Muscle of leg (tissue), 11 donors: ENCODE data around the gene TMEM14C. TPM values are rescaled to one million over a fixed set of nuclear protein-coding genes. Genes with fewer than 3 reads are reported as not detected.

Source experiments
- DNase-seq: peaks from one replicate; pipeline ENCODE4 v3.0.0; 2013
- H3K27ac ChIP-seq: one replicate; pipeline ENCODE4 v1.5.1; 2013; ENCODE audit warnings: mild to moderate bottlenecking, low read length, control low read depth
- H3K27me3 ChIP-seq: one replicate; pipeline ENCODE4 v1.6.1; 2013; ENCODE audit warnings: low read length; ENCODE audit not compliant: control insufficient read depth, insufficient read depth
- H3K36me3 ChIP-seq: one replicate; pipeline ENCODE4 v1.6.1; 2013; ENCODE audit warnings: low read length; ENCODE audit not compliant: control insufficient read depth, insufficient read depth
- H3K4me1 ChIP-seq: one replicate; pipeline ENCODE4 v1.6.1; 2013; ENCODE audit warnings: low read length; ENCODE audit not compliant: control insufficient read depth, insufficient read depth
- H3K4me3 ChIP-seq: one replicate; pipeline ENCODE4 v1.5.1; 2013; ENCODE audit warnings: low read length, control low read depth
- H3K9me3 ChIP-seq: replicated peaks from 2 replicates; pipeline ENCODE4 v1.6.1; 2013; ENCODE audit warnings: low read depth, low read length; ENCODE audit not compliant: control insufficient read depth
- WGBS: methylation state at CpG from one replicate; pipeline ENCODE4 v1.1.5; 2013; ENCODE audit warnings: missing lambda C conversion rate; ENCODE audit not compliant: insufficient coverage; 5-methylcytosine and 5-hydroxymethylcytosine counted together
- polyA plus RNA-seq, 8 donors: library from polyadenylated mRNA; unstranded; fragments of 120-200 nt; gene quantifications; one replicate each; pipeline versions ENCODE4 v1.2.1 to v1.2.3, GENCODE V29; 2013; ENCODE audit warnings: inconsistent platforms in 1 of 8, low replicate concordance in 1 of 8; ENCODE audit not compliant: insufficient read length in 8 of 8, insufficient read depth in 1 of 8
- total RNA-seq: library from RNA; stranded (reverse); fragments of 120-200 nt; gene quantifications from one replicate; pipeline ENCODE4 v1.2.4, GENCODE V29; 2013

Gene TMEM14C
- total and polyA plus RNA-seq, 9 donors: 97.0 to 117 (median 103) TPM

DNA sequence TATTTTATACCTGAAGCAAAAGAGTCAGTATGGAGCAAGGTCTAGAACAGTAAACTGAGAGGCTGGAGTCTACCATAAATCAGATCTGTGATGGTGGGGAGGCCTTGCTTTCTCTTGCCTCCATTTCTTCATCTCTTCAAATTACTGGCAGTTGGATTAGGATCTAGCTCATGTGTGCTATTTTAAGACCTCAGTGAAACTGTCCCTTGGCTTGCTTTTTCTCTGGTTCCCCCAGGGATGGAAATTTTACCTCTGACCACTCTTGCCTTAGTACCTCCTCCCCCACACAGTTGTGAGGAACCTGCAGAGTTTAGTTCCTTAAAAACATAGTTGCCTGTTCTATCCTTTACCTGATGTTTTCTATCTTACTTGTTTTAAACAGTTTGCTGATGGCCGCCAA lies 33.2 kb downstream of the TMEM14C start:
- Histone ChIP-seq H3K4me3 (no peak overlapping the region), H3K4me1 (no peaks in the 10 kb centered on the region), H3K27me3 (no peaks in the 10 kb centered on the region), H3K36me3 (peaks cover 55% of the 10 kb centered on the region), H3K27ac (no peak overlapping the region), H3K9me3 (no peaks in the 10 kb centered on the region)
- no CpG with 5 or more reads among the region's 1 CpG for WGBS
- DNase-seq: no peak

DNA sequence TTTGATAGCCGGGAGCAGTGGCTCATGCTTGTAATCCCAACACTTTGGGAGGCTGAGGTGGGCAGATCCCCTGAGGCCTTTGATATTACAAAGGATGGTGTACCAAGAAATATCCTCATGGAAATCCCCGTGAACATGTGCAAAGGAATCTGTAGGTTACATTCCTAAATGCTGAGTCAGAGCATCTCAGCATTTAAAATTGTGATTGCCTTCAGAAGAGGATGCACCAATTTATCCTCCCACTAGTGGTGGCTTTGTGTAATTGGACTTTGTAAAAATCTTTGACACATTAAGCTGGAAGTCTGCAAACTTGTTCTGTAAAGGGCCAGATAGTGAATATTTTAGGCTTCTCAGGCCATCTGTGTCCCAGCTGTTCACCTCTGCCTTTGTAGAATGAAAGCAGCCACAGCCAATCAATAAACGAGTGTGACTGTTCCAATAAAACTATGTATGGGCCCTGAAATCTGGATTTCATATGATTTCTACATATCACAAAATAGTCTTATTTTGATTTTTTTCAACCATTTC lies 36.5 kb downstream of the TMEM14C start:
- Histone ChIP-seq H3K27ac (no peak overlapping the region), H3K9me3 (no peaks in the 10 kb centered on the region), H3K4me3 (no peak overlapping the region), H3K27me3 (no peaks in the 10 kb centered on the region), H3K36me3 (peaks cover 27% of the 10 kb centered on the region), H3K4me1 (no peaks in the 10 kb centered on the region)
- WGBS: 60% methylated on average over 1 of the region's 3 CpGs
- peak; percentile 37 for DNase-seq

GRCh38 chr6:10759884-10760329 lies 37.0 kb downstream of the TMEM14C start:
- H3K36me3 ChIP-seq: peaks cover 23% of the 10 kb centered on the region
- 57% methylated on average over 6 of the region's 6 CpGs for WGBS

DNA sequence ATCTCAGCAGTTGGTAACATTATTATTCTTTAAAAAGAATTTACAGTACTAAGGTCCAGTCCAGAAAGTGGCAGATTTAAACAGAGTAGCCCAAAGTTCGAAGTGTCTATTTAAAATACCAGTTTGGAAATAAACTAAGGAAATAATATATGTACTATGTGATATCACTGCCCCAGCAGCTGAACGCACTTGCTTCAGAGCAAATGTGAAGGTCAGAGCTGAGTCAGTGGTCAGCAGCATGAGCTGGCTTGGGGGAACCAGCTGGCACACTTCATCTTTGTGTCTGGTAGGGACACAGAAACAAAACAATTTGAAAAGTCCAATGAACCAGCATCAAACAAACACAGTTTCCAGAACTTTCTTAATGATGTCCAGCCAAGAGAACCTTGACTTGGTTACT lies 40.1 kb downstream of the TMEM14C start:
- no CpG with 5 or more reads among the region's 2 CpGs for WGBS
- Histone ChIP-seq H3K4me3 (no peak overlapping the region), H3K27ac (no peak overlapping the region), H3K36me3 (peaks cover 5% of the 10 kb centered on the region), H3K9me3 (no peaks in the 10 kb centered on the region), H3K27me3 (no peaks in the 10 kb centered on the region), H3K4me1 (no peaks in the 10 kb centered on the region)
- DNase-seq: peak; percentile 16

More at GRCh38 chr6:10759884-10760329, 37.0 kb downstream of the TMEM14C start:
- Histone ChIP-seq H3K9me3 (no peaks in the 10 kb centered on the region), H3K27me3 (no peaks in the 10 kb centered on the region), H3K4me1 (no peaks in the 10 kb centered on the region), H3K27ac (no peak overlapping the region), H3K4me3 (no peak overlapping the region)
- no peak for DNase-seq

DNA sequence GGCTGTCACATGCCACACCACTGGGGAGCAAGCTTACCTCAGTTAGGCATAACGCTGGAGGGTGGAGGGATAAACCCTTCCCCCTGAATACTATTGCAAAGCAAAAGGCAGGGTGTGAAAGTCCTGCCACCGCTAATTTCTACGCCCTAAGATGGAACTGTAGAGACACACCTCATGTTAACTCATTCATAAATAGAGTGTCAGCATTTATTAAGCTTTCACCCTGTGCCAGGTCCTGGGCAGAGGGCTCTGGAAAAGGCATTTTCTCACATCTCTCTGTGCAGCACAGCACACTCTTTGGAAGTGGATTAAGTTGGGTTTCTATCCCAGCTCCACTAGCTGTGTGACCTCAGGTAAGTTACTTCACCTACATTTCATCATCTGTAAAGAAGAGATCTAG lies 46.5 kb downstream of the TMEM14C start:
- no peaks in the 10 kb centered on the region for H3K9me3 ChIP-seq
- H3K27me3 ChIP-seq: no peaks in the 10 kb centered on the region
- H3K4me1 ChIP-seq: no peaks in the 10 kb centered on the region
- WGBS: no CpG with 5 or more reads among the region's 3 CpGs
- no peak overlapping the region for H3K4me3 ChIP-seq
- H3K27ac ChIP-seq: no peak overlapping the region
- no peak for DNase-seq
- H3K36me3 ChIP-seq: peaks cover 10% of the 10 kb centered on the region

DNA sequence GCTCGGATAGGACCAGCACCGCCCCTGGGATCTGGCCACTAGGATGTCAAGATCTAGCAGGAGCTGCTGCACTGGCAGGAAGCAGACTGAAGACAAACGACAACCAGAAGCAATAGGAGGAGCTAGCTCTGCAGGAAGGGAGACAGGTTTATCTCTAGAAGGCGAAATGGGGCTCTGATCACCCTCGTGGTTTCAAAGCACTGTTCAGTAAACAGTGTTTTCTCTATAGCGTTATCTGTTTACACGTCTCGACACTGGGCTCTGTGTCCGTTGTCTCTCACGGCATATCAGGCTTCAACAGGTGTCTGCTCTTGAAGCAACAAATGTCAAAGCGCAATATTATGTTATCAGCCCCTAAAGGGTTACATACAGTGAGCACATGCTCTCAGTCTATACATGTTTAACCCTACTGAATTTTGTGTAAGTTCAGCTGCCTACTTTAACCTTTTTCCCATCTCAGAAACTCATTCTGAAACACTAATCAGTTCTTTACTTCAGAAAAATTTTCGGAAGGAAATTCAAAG lies 48.6 kb downstream of the TMEM14C start:
- Histone ChIP-seq H3K9me3 (no peaks in the 10 kb centered on the region), H3K27ac (no peak overlapping the region), H3K4me1 (no peaks in the 10 kb centered on the region), H3K27me3 (no peaks in the 10 kb centered on the region), H3K4me3 (no peak overlapping the region), H3K36me3 (peaks cover 13% of the 10 kb centered on the region)
- 56% methylated on average over 11 of the region's 12 CpGs for WGBS
- no peak for DNase-seq

DNA sequence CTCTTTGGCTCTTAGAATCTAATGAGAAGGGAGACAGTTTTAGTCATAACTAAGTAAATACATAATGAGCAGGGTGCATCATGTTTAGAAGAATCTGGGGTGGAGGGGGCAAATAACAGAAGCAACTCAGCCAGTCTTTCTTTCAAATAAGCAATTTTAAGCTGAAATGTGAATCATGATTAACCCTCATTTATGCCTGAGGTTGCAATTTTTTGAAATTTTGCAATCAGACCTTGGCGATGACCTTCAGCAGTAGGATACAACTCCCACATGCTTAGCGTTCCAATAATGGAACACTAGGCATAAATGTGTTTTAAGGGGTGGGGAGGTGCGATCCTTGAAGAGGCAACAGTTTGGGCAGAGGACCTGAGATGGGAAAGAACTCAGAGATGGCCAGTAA lies 55.4 kb downstream of the TMEM14C start:
- 100% methylated on average over 1 of the region's 3 CpGs for WGBS
- Histone ChIP-seq H3K27me3 (no peaks in the 10 kb centered on the region), H3K27ac (no peak overlapping the region), H3K36me3 (peaks cover 5% of the 10 kb centered on the region), H3K4me3 (no peak overlapping the region), H3K9me3 (no peaks in the 10 kb centered on the region), H3K4me1 (no peaks in the 10 kb centered on the region)
- no peak for DNase-seq

DNA sequence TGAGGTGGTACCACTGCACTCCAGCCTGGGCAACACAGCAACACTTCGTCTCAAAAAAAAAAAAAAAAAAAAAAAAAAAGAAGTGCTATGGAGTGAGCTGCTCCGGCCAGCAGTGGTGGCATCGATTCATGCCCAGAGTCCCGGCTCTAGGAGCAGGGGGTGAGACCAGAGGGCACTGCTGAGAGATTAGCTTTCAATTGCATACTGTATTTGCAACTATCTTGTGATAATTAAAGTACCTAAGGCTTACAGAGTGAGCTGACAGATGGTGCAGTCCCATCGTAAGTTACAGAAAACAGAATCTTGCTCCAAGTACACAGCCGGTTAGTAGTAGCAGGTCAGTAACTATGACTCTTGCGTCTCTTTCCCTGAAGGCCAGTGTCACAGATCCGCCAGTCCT lies 56.2 kb downstream of the TMEM14C start:
- H3K36me3 ChIP-seq: peaks cover 7% of the 10 kb centered on the region
- 83% methylated on average over 5 of the region's 8 CpGs for WGBS

More for the DNA sequence above, 56.2 kb downstream of the TMEM14C start:
- no peak overlapping the region for H3K4me3 ChIP-seq
- H3K27me3 ChIP-seq: no peaks in the 10 kb centered on the region
- H3K4me1 ChIP-seq: no peaks in the 10 kb centered on the region
- DNase-seq: no peak
- no peaks in the 10 kb centered on the region for H3K9me3 ChIP-seq
- H3K27ac ChIP-seq: no peak overlapping the region

Other genes starting within 250 kb of the TMEM14C start
- 1.9 TPM for gene GCNT2, start 201.7 kb upstream of the TMEM14C start, total RNA-seq
- gene GCNT2, start 201.7 kb upstream of the TMEM14C start, polyA plus RNA-seq: 1 to 10 TPM; 1.8 to 3.8 (median 2.7) TPM
- gene C6orf52, start 28.5 kb upstream of the TMEM14C start, total RNA-seq: 2.7 TPM
- gene C6orf52, start 28.5 kb upstream of the TMEM14C start, polyA plus RNA-seq: 1 to 10 TPM in 7 of 8 donors, under 1 TPM in 1; 0.64 to 2.5 (median 1.4) TPM
- 19.7 TPM for gene PAK1IP1, start 28.1 kb upstream of the TMEM14C start, total RNA-seq
- gene PAK1IP1, start 28.1 kb upstream of the TMEM14C start, polyA plus RNA-seq: 10 to 100 TPM; 14.4 to 21.3 (median 17.5) TPM
- 74.1 TPM for gene TMEM14B, start 24.7 kb downstream of the TMEM14C start, total RNA-seq
- 10 to 100 TPM; 61.4 to 70.3 (median 68.9) TPM for gene TMEM14B, start 24.7 kb downstream of the TMEM14C start, polyA plus RNA-seq
- 0.04 TPM for gene MAK, start 115.5 kb downstream of the TMEM14C start, total RNA-seq
- gene MAK, start 115.5 kb downstream of the TMEM14C start, polyA plus RNA-seq: under 1 TPM; 0.23 to 0.65 (median 0.26) TPM
- gene GCM2, start 159.0 kb downstream of the TMEM14C start, total RNA-seq: not detected
- not detected for gene GCM2, start 159.0 kb downstream of the TMEM14C start, polyA plus RNA-seq
- gene SYCP2L, start 164.0 kb downstream of the TMEM14C start, total RNA-seq: 2.6 TPM
- gene SYCP2L, start 164.0 kb downstream of the TMEM14C start, polyA plus RNA-seq: 1 to 10 TPM in 6 of 8 donors, under 1 TPM in 2; 0.59 to 3.5 (median 2.0) TPM